SU-DHL-6 (cell line): ENCODE results near the gene WDR31.

Experiments
- H2AFZ ChIP-seq: fragments of 200-600 bp; sonication (generic); 2 replicates; pipeline ENCODE4 v1.6.1; 2014; ENCODE audit warnings: low read depth, mild to moderate bottlenecking, moderate library complexity, mixed read lengths, antibody characterized with exemption, low read length; ENCODE audit not compliant: severe bottlenecking
- H3F3A ChIP-seq: fragments of 200-600 bp; shearing (Covaris generic); 2 replicates; pipeline ENCODE4 v1.6.0; 2016; ENCODE audit warnings: antibody characterized with exemption, mild to moderate bottlenecking; ENCODE audit not compliant: insufficient read depth
- H3K27ac ChIP-seq: fragments of 200-600 bp; sonication (generic); 2 replicates; pipeline ENCODE4 v1.5.1; 2016; ENCODE audit warnings: low read depth, mild to moderate bottlenecking, low read length, moderate library complexity, mixed read lengths
- H3K27me3 ChIP-seq: fragments of 200-600 bp; sonication (generic), shearing (Covaris generic); 2 replicates; pipeline ENCODE4 v1.6.0; 2014; ENCODE audit warnings: mild to moderate bottlenecking, low read length
- H3K36me3 ChIP-seq: fragments of 200-600 bp; sonication (generic); 2 replicates; pipeline ENCODE4 v1.6.1; 2014; ENCODE audit warnings: mild to moderate bottlenecking, low read length, mixed read lengths
- H3K4me2 ChIP-seq: fragments of 300-600, 200-600 bp; shearing (Covaris generic), sonication (generic); 2 replicates; pipeline ENCODE4 v1.6.0; 2014; ENCODE audit warnings: low read length, low read depth, mild to moderate bottlenecking; ENCODE audit not compliant: poor library complexity, severe bottlenecking
- H3K4me3 ChIP-seq: fragments of 200-600 bp; sonication (generic); 2 replicates; pipeline ENCODE4 v1.5.1; 2014; ENCODE audit warnings: antibody characterized with exemption, low read length, mild to moderate bottlenecking, mixed read lengths; ENCODE audit not compliant: insufficient read depth, poor library complexity, severe bottlenecking
- H3K79me2 ChIP-seq: fragments of 200-600 bp; sonication (generic); 2 replicates; pipeline ENCODE4 v1.6.1; 2014; ENCODE audit warnings: mild to moderate bottlenecking, low read length, moderate library complexity; ENCODE audit not compliant: insufficient read depth
- H3K9ac ChIP-seq: fragments of 200-600 bp; sonication (generic); 2 replicates; pipeline ENCODE4 v1.7.0; 2014; ENCODE audit warnings: mild to moderate bottlenecking, low read length
- H3K9me2 ChIP-seq: fragments of 200-600 bp; sonication (generic); replicated peaks from 2 replicates; pipeline ENCODE4 v1.6.1; 2014; ENCODE audit warnings: low read length; ENCODE audit not compliant: insufficient read depth
- H3K9me3 ChIP-seq: fragments of 200-600 bp; sonication (generic); 2 replicates; pipeline ENCODE4 v1.6.1; 2014; ENCODE audit warnings: low read length, mixed read lengths; ENCODE audit not compliant: insufficient read depth
- H4K20me1 ChIP-seq: fragments of 200-600 bp; sonication (generic); 2 replicates; pipeline ENCODE4 v1.6.1; 2014; ENCODE audit warnings: low read depth, mild to moderate bottlenecking, antibody characterized with exemption, low read length, moderate library complexity, mixed read lengths
- EZH2phosphoT487 ChIP-seq: fragments of 200-600 bp; sonication (generic), shearing (Covaris generic); conservative IDR thresholded peaks from 2 replicates; pipeline ENCODE4 v1.6.1; 2018; ENCODE audit warnings: mild to moderate bottlenecking, antibody characterized with exemption, low read length, moderate library complexity, mixed read lengths
- TF ChIP-seq, protein P1 (sequence below): fragments of 200-600 bp; sonication (generic); IDR thresholded peaks from one replicate; pipeline ENCODE4 v1.5.1; 2017; ENCODE audit warnings: antibody characterized with exemption, mild to moderate bottlenecking, low read length, moderate library complexity; ENCODE audit not compliant: insufficient read depth, poor library complexity, severe bottlenecking

The WDR31 gene

DNA sequence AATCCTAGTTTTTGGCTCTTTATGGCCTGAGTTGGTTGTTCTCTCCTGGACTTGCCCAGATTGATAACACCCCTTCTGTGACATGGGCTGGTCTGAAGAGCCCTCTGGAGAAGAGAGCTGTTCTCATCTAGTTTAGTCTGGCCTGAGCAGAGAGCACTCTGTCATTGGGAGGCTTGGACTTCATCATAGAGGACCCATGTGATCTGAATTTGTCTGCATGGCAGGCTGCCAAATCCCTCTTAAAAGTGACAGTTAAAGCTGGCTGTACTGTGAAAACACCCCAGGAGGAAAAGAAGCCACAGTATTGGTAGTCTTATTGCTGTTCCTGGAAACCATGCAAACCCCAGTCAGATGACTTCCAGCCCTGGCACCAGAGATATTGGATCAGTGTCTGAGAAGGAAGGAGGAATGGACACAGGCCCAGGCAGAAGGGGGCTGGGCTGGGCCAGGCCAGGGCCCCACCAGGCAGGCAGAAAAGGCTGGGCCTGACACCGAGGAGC, 3.7 kb upstream of the WDR31 start:
- Histone ChIP-seq H3K4me2 (no peak overlapping the region), H3K27me3 (no peaks in the 10 kb centered on the region), H4K20me1 (no peaks in the 10 kb centered on the region), H3K9me2 (no peaks in the 10 kb centered on the region), H3F3A (no peaks in the 10 kb centered on the region), H3K79me2 (no peaks in the 10 kb centered on the region), H3K36me3 (no peaks in the 10 kb centered on the region), H3K9ac (no peak overlapping the region), H3K27ac (no peak overlapping the region), H3K9me3 (no peaks in the 10 kb centered on the region), H2AFZ (no peak overlapping the region), H3K4me3 (no peak overlapping the region)
- TF ChIP-seq EZH2phosphoT487, result no peak
- TF ChIP-seq, protein P1, sequence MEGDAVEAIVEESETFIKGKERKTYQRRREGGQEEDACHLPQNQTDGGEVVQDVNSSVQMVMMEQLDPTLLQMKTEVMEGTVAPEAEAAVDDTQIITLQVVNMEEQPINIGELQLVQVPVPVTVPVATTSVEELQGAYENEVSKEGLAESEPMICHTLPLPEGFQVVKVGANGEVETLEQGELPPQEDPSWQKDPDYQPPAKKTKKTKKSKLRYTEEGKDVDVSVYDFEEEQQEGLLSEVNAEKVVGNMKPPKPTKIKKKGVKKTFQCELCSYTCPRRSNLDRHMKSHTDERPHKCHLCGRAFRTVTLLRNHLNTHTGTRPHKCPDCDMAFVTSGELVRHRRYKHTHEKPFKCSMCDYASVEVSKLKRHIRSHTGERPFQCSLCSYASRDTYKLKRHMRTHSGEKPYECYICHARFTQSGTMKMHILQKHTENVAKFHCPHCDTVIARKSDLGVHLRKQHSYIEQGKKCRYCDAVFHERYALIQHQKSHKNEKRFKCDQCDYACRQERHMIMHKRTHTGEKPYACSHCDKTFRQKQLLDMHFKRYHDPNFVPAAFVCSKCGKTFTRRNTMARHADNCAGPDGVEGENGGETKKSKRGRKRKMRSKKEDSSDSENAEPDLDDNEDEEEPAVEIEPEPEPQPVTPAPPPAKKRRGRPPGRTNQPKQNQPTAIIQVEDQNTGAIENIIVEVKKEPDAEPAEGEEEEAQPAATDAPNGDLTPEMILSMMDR, result no peak

DNA sequence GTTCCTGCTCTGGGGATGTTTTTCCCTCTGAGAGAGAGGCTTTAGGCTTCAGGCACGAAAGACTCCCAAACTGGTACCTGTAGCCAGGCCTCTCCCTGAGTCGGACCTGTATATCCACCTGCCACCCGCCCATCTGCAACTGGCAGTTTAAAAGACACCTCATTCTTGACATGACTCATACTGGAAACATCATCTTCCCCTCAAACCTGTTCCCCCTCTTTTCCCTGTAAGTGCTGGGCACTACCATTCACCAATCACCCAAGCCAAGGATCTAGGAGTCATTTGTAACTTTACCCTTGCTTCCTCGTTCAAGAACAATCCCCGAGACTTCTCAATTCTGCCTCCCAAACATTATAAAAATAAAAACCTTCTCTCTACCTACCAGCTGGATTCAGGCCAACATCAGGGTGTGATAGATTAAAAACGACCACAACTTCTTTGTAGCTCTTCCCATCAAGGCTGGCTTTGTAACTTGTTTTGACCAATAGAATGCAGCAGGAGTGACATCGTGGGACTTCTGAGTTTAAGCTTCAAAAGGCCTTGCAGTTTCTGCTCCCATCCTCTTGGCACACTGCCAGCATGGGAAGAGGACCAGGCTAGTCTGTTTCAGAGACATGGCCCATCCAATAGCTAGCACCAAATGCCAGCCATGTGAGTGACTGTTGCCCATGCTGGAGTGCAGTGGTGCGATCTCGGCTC, 1.8 kb upstream of the WDR31 start:
- Histone ChIP-seq H3K27me3 (no peaks in the 10 kb centered on the region), H3K36me3 (no peaks in the 10 kb centered on the region), H3K9ac (no peak overlapping the region), H4K20me1 (no peaks in the 10 kb centered on the region), H3F3A (no peaks in the 10 kb centered on the region), H3K79me2 (no peaks in the 10 kb centered on the region), H3K9me2 (no peaks in the 10 kb centered on the region), H2AFZ (no peak overlapping the region), H3K9me3 (no peaks in the 10 kb centered on the region), H3K4me2 (no peak overlapping the region), H3K27ac (no peak overlapping the region), H3K4me3 (no peak overlapping the region)
- no peak for TF ChIP-seq EZH2phosphoT487
- TF ChIP-seq, protein P1, result no peak

DNA sequence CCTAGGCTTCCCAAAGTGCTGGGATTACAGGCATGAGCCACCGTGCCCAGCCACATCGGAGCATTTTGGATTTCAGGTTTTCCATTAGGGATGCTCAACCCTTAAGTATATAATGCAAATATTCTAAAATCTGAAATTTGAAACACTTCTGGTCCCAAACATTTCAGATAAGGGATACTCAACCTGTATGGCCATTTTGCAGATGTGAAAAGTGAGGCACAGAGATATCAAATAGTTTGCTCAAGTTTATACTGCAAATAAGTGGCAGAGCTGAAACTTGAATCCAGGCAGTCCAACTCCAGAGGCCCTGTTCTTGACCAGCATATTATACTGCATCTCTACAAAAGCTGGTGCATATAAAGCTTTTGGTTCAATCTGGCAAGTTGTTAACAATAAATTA, 2.4 kb downstream of the WDR31 start:
- TF ChIP-seq EZH2phosphoT487, result no peak
- TF ChIP-seq, protein P1, result no peak
- no peak overlapping the region for H3K4me3 ChIP-seq
- no peak overlapping the region for H2AFZ ChIP-seq
- no peaks in the 10 kb centered on the region for H3K9me2 ChIP-seq
- no peaks in the 10 kb centered on the region for H3F3A ChIP-seq
- H3K79me2 ChIP-seq, result no peaks in the 10 kb centered on the region
- no peak overlapping the region for H3K27ac ChIP-seq
- H3K36me3 ChIP-seq, result no peaks in the 10 kb centered on the region
- no peaks in the 10 kb centered on the region for H3K27me3 ChIP-seq
- no peak overlapping the region for H3K9ac ChIP-seq
- no peak overlapping the region for H3K4me2 ChIP-seq
- H4K20me1 ChIP-seq, result no peaks in the 10 kb centered on the region
- H3K9me3 ChIP-seq, result no peaks in the 10 kb centered on the region
